ENCODE measurements around the gene CDK13. TPM values are rescaled to one million over a fixed set of nuclear protein-coding genes. Genes with fewer than 3 reads are reported as not detected.

CDK13 gene
- total RNA-seq, 1 donor from 2014 or later: 87.4 TPM

DNA sequence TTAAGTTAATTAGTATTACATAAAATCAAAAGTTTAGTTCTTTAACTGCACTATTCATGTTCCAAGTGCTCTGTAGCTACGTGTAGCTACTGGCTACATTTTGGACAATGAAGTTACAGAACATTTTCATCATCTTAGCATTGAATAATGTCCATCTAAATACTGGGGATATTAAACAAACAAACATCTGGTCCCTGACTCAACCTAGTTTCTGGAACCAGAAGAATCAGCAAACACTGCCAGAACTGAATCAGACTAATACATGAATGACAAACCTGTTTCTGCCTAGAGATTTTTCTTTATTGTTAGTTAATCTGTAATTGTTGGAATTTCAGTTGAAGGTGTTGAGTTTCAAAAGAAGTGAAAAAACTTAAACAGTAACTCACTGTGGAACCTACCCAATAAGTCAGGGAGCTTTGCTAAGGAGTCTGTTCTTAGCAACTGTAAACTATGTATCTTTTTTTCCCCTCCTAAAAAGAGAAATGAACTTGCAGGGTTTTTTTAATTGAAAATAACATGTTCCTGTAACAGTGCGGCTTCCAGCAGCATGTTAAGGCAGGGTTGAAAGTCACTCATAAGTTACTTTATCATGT, 58.3 kb downstream of the CDK13 start:
- Histone ChIP-seq H3K9me3 (no peaks in the 10 kb centered on the region), H3K27ac (no peak overlapping the region), H3K4me3 (no peak overlapping the region), H3K27me3 (no peaks in the 10 kb centered on the region), H3K36me3 (peaks cover 0 to 8% of the 10 kb centered on the region in 2 donors), H3K4me1 (peaks cover 22% of the 10 kb centered on the region)
- TF ChIP-seq POLR2A (IDR thresholded peaks at IDR 0.05): no peak
- TF ChIP-seq POLR2AphosphoS5 (IDR thresholded peaks at IDR 0.05; ENCODE audit: insufficient read depth in 1 of 2, low read depth in 1 of 2): peak in 1 of 2 donors; percentile 8
- no peak for DNase-seq (ENCODE audit: extremely low spot score in 2 of 2)
- intact Hi-C loops (cut with DNase I): no loop called here

DNA sequence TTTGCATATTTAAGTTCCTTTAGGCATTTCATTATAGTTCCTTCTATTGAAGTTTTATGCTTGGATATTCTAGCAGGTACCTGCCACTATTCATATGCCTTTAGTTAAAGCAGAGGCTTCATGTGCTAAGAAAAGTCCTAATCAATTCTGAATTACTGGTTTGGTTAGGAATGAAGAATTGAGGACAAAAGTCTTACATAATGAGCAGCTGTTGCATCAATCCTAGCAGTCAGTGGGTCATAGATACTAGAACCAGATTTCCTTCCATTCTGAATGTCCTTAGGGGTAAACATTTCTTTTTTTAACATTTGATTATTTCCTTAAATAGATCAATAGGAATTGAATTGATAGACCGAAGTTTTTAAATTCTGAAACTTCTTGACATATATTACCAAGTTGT, 59.2 kb downstream of the CDK13 start:
- Histone ChIP-seq H3K4me3 (no peak overlapping the region), H3K36me3 (peaks cover 0 to 4% of the 10 kb centered on the region in 2 donors), H3K9me3 (no peaks in the 10 kb centered on the region), H3K27me3 (no peaks in the 10 kb centered on the region), H3K4me1 (peaks cover 22% of the 10 kb centered on the region), H3K27ac (no peak overlapping the region)
- intact Hi-C loops (cut with DNase I): no loop called here
- TF ChIP-seq POLR2A (IDR thresholded peaks at IDR 0.05) (no peak), POLR2AphosphoS5 (IDR thresholded peaks at IDR 0.05; ENCODE audit: insufficient read depth in 1 of 2, low read depth in 1 of 2) (no peak)
- TF ChIP-seq, protein P1, sequence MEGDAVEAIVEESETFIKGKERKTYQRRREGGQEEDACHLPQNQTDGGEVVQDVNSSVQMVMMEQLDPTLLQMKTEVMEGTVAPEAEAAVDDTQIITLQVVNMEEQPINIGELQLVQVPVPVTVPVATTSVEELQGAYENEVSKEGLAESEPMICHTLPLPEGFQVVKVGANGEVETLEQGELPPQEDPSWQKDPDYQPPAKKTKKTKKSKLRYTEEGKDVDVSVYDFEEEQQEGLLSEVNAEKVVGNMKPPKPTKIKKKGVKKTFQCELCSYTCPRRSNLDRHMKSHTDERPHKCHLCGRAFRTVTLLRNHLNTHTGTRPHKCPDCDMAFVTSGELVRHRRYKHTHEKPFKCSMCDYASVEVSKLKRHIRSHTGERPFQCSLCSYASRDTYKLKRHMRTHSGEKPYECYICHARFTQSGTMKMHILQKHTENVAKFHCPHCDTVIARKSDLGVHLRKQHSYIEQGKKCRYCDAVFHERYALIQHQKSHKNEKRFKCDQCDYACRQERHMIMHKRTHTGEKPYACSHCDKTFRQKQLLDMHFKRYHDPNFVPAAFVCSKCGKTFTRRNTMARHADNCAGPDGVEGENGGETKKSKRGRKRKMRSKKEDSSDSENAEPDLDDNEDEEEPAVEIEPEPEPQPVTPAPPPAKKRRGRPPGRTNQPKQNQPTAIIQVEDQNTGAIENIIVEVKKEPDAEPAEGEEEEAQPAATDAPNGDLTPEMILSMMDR (IDR thresholded peaks at IDR 0.05): no peak
- DNase-seq (ENCODE audit: extremely low spot score in 2 of 2): no peak

DNA sequence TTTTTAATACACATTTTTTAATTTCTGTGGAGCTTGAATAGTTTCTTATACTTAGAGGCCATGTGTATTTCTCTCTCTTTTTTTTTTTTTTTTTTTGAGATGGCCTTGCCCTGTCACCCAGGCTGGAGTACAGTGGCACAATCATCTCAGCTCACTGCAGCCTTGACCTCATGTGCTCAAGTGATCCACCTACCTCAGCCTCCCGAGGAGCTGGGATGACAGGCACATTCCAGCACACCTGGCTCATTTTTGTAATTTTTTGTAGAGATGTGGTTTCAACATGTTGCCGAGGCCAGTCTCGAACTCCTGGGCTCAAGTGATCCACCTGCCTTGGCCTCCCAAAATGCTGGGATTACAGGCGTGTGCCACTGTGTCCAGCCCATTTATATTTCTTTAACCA, 64.3 kb downstream of the CDK13 start:
- Histone ChIP-seq H3K27me3 (no peaks in the 10 kb centered on the region), H3K4me1 (peaks cover 11% of the 10 kb centered on the region), H3K4me3 (no peak overlapping the region), H3K36me3 (peaks cover 0 to 13% of the 10 kb centered on the region in 2 donors), H3K27ac (no peak overlapping the region), H3K9me3 (no peaks in the 10 kb centered on the region)
- intact Hi-C loops (cut with DNase I): no loop called here
- TF ChIP-seq POLR2A (IDR thresholded peaks at IDR 0.05): no peak
- TF ChIP-seq, protein P1 (IDR thresholded peaks at IDR 0.05): no peak
- TF ChIP-seq POLR2AphosphoS5 (IDR thresholded peaks at IDR 0.05; ENCODE audit: insufficient read depth in 1 of 2, low read depth in 1 of 2): no peak
- no peak for DNase-seq (ENCODE audit: extremely low spot score in 2 of 2)

DNA sequence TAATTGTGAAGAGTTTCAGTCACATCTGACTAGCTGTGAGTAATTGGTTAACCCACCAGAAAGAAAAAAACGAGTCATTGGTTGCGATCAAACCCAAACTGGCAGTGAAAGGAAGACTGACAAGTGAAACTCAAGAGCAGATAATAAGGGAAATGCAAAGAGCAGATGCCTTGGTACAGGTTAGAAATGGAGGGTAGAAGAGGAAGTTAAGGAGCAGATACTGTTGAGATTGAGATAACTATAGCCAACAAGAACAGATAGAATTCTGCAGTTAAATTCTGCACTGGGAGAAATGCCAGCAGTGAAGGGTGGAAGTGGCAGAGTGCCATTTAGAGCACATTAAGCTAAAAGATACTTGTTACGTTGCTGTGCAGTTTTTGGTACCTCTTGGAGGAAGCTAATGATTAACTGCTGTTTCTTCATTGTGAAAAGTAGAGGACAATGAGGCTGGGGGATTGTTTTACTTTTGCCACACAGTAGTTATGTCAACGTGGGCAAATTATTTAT, 65.8 kb downstream of the CDK13 start:
- intact Hi-C loops (cut with DNase I): no loop called here
- Histone ChIP-seq H3K27ac (no peak overlapping the region), H3K4me3 (no peak overlapping the region), H3K9me3 (no peaks in the 10 kb centered on the region), H3K36me3 (peaks cover 0 to 24% of the 10 kb centered on the region in 2 donors), H3K27me3 (no peaks in the 10 kb centered on the region), H3K4me1 (peaks cover 11% of the 10 kb centered on the region)
- TF ChIP-seq POLR2AphosphoS5 (IDR thresholded peaks at IDR 0.05; ENCODE audit: insufficient read depth in 1 of 2, low read depth in 1 of 2) (no peak), POLR2A (IDR thresholded peaks at IDR 0.05) (no peak)
- TF ChIP-seq, protein P1 (IDR thresholded peaks at IDR 0.05): no peak
- no peak for DNase-seq (ENCODE audit: extremely low spot score in 2 of 2)

DNA sequence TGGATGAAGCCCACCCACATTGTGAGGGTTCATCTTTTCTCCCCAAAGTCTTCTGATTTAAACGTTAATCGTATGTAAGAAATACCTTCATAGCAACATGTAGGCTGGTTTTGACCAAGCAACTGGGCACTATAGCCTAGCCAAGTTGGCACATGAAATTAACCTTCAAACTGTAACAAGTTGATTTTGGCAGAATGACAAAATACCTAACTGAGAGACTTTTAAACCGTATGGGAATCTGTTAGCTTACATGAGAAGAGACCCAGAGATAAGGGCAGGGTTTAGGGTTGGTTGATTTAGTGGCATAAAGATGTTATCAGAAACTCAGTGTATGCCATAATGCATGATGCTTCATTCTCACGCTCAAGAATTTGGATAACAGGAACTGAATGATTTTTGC, 69.5 kb downstream of the CDK13 start:
- Histone ChIP-seq H3K4me1 (peaks cover 11% of the 10 kb centered on the region), H3K36me3 (peaks cover 0 to 20% of the 10 kb centered on the region in 2 donors), H3K27me3 (no peaks in the 10 kb centered on the region), H3K9me3 (no peaks in the 10 kb centered on the region), H3K27ac (no peak overlapping the region), H3K4me3 (no peak overlapping the region)
- no peak for DNase-seq (ENCODE audit: extremely low spot score in 2 of 2)
- no peak for TF ChIP-seq POLR2AphosphoS5 (IDR thresholded peaks at IDR 0.05; ENCODE audit: insufficient read depth in 1 of 2, low read depth in 1 of 2)
- TF ChIP-seq, protein P1 (IDR thresholded peaks at IDR 0.05): no peak
- TF ChIP-seq POLR2A (IDR thresholded peaks at IDR 0.05): no peak
- intact Hi-C loops (cut with DNase I): no loop called here

Data from vagina (tissue), 2 donors.